Chondrocyte (in vitro differentiated cells): Measurements from ENCODE around the gene GLUL. TPM values are rescaled to one million over a fixed set of nuclear protein-coding genes. Genes with fewer than 3 reads are reported as not detected.
A peak's percentile ranks its signal among the peaks of the same experiment; 100 is the strongest.

ENCODE experiments used
- DNase-seq: peaks from one replicate; pipeline ENCODE4 v3.0.0; 2021; ENCODE audit warnings: mixed read lengths, low spot score
- H3K27ac Mint-ChIP-seq: one replicate; pipeline ENCODE4 v1.8.0; 2021; ENCODE audit warnings: mild to moderate bottlenecking, moderate library complexity, mixed read lengths; ENCODE audit not compliant: unreplicated experiment
- H3K27me3 Mint-ChIP-seq: 2 replicates; pipeline ENCODE4 v1.8.0; 2021; ENCODE audit warnings: low read depth, mixed read lengths
- H3K36me3 Mint-ChIP-seq: 2 replicates; pipeline ENCODE4 v1.8.0; 2021; ENCODE audit warnings: low read depth, mixed read lengths
- H3K4me1 Mint-ChIP-seq: 2 replicates; pipeline ENCODE4 v1.8.0; 2021; ENCODE audit warnings: low read depth, mild to moderate bottlenecking, mixed read lengths
- H3K4me3 Mint-ChIP-seq: one replicate; pipeline ENCODE4 v1.8.0; 2021; ENCODE audit warnings: mild to moderate bottlenecking, moderate library complexity, mixed read lengths; ENCODE audit not compliant: unreplicated experiment
- H3K9me3 Mint-ChIP-seq: 2 replicates; pipeline ENCODE4 v1.8.0; 2021; ENCODE audit warnings: low read depth, mixed read lengths
- total RNA-seq: library from RNA; stranded (reverse); gene quantifications from 3 replicates; pipeline ENCODE4 v1.2.1, GENCODE V29; 2021
- TF ChIP-seq, protein P1 (sequence below): fragments of 200-600 bp; sonication (generic); IDR thresholded peaks from 2 replicates; pipeline ENCODE4 v1.5.0; 2021; ENCODE audit warnings: antibody characterized with exemption, mild to moderate bottlenecking, moderate library complexity

Gene GLUL
- total RNA-seq, 1 donor from 2014 or later, result 94.4 TPM

DNA sequence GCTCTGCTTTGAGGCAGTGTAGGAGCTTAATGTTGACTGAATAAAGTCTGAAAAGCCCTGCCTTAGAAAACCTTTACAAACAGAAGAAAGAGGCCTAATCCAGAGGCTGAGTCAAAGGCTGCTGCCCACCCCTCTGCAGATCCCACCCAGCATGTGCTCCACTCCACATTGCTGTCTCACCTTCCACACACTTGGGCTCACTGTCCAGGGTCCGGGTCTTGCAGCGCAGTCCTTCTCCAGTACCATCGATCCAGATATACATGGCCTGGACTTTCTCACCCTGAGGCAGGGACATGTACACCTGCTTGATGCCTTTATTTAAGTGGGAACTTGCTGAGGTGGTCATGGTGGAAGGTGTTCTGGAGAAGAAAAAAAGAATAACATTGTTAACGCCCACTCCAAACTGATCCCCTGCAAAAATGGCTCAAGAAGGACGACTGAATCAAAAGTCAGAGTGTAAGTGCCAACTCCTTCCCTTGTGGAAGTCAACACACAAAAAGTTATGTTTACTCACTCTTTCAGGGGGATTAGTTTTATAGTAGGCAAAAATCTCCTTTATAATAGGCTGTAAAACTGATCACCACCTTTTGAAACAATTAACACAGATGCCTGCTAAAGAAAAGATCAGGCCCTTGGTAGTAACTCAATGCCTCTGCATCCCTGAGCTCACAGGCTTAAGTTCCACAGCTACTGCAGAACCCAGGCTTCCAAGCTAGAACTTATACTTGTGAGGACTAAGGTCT lies 3.0 kb downstream of the GLUL start:
- TF ChIP-seq, protein P1, sequence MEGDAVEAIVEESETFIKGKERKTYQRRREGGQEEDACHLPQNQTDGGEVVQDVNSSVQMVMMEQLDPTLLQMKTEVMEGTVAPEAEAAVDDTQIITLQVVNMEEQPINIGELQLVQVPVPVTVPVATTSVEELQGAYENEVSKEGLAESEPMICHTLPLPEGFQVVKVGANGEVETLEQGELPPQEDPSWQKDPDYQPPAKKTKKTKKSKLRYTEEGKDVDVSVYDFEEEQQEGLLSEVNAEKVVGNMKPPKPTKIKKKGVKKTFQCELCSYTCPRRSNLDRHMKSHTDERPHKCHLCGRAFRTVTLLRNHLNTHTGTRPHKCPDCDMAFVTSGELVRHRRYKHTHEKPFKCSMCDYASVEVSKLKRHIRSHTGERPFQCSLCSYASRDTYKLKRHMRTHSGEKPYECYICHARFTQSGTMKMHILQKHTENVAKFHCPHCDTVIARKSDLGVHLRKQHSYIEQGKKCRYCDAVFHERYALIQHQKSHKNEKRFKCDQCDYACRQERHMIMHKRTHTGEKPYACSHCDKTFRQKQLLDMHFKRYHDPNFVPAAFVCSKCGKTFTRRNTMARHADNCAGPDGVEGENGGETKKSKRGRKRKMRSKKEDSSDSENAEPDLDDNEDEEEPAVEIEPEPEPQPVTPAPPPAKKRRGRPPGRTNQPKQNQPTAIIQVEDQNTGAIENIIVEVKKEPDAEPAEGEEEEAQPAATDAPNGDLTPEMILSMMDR, result no peak
- no peak for DNase-seq
- Mint-ChIP-seq H3K9me3 (no peaks in the 10 kb centered on the region), H3K4me1 (peaks cover 21% of the 10 kb centered on the region), H3K36me3 (peaks cover 42% of the 10 kb centered on the region), H3K4me3 (peak overlapping the region; percentile 99), H3K27me3 (no peaks in the 10 kb centered on the region), H3K27ac (no peak overlapping the region)

DNA sequence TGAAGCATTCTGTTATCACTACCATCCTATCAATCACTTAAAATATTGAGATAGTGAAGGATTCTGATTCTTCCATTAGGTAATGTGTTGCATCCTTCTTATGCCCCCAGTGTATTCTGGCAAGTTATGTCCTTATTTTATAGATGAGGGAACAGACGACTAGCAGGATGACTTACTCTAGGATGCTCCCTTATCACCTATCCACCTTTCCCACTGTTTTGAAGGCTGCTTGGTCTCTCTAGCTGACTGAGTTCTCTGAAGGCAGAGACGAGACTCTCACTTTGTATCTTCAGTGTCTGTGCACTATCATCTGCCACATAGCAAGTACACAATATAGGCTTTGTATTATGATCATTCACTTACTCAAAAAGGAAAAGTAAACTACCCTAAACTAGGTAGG lies 4.0 kb downstream of the GLUL start:
- TF ChIP-seq, protein P1, result no peak
- no peak overlapping the region for H3K27ac Mint-ChIP-seq
- peaks cover 48% of the 10 kb centered on the region for H3K36me3 Mint-ChIP-seq

DNA sequence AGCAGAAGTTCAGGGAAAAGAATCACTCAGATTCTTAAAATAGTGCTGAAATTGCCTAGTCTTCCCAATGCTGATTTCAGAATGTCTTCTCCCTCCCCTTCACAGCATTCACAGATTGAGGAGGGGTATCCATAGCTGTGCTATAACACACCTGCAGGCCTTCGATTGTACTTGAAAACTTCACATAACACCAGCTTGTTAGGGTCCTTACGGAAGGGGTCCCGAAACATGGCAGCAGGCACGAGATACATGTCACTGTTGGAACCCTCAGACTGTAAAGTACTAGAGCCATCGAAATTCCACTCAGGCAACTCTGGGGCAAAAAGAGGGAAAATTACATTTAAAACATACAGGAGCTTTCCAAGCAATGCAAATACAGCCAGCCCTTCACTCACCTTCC lies 4.6 kb downstream of the GLUL start:
- Mint-ChIP-seq H3K36me3 (peaks cover 53% of the 10 kb centered on the region), H3K9me3 (no peaks in the 10 kb centered on the region), H3K27me3 (no peaks in the 10 kb centered on the region), H3K27ac (no peak overlapping the region), H3K4me1 (peaks cover 21% of the 10 kb centered on the region), H3K4me3 (no peak overlapping the region)
- TF ChIP-seq, protein P1, result no peak
- no peak for DNase-seq

More for the DNA sequence above, 4.0 kb downstream of the GLUL start:
- DNase-seq, result no peak
- H3K4me1 Mint-ChIP-seq, result peaks cover 21% of the 10 kb centered on the region
- H3K4me3 Mint-ChIP-seq, result no peak overlapping the region
- no peaks in the 10 kb centered on the region for H3K9me3 Mint-ChIP-seq
- H3K27me3 Mint-ChIP-seq, result no peaks in the 10 kb centered on the region

DNA sequence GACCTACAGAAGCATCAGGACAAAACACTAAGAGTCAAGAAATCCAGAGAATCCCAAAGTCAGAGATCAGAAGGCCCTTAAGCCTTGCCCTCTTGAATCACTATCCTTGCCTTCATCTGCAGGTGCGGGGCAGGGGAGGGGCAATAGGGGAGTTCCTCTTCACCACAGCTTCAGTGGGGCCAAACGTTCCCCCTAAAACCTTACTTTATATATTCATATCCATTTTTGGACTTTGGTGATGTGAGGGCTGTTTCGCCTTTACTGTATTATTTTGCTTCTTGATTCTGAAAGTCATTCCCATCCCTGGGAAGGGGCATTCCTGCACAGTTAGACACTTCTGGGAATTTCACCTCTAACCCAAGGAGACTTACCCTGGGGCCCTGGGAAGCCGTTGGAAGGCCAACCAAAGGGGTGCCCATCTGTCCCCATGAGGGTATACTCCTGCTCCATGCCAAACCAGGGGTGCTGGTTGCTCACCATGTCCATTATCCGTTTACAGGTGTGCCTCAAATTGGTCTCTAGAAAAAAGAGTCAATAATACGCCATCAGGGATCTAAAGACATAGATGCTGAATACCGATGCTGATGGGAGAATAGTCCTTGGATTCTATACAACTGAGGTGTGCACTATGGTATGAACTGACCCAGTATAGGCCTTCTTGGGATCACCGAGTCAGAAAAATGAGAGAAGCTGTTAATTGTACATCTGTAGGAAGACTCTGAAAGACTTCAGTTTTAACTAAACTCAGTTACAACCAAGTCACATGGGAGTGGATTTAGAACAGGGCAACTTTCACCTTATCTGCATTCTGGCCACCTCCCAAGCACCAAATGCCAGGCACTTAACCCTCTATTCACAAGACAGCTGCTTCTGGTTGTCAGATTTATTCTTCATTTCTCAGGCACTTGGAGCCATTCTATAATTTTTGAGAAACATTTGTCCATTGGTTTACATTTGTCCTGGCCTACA lies 5.4 kb downstream of the GLUL start:
- Mint-ChIP-seq H3K9me3 (no peaks in the 10 kb centered on the region), H3K4me1 (peaks cover 21% of the 10 kb centered on the region), H3K4me3 (no peak overlapping the region), H3K27ac (no peak overlapping the region), H3K36me3 (peaks cover 52% of the 10 kb centered on the region), H3K27me3 (no peaks in the 10 kb centered on the region)
- TF ChIP-seq, protein P1, result no peak
- no peak for DNase-seq

DNA sequence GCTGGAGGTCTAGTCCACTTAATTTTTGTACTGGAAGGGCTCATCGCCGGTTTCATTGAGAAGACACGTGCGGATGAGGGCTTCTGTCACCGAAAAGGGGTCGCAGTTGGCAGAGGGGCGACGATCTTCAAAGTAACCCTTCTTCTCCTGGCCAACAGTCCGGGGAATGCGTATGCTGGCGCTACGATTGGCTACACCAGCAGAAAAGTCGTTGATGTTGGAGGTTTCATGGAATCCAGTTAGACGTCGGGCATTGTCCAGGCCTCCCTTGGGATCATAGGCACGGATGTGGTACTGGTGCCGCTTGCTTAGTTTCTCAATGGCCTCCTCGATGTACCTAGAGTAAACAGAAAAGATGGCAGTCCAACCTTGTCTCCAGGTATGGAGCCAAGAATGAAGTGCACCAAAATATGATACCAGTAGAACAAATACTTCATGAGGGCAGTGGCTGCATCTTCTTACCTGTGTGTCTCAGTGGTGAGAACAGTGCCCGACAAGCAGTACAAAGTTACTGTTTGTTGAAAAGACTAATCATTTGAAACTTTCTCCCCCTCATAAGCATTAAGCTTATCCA lies 7.1 kb downstream of the GLUL start:
- H3K9me3 Mint-ChIP-seq, result no peaks in the 10 kb centered on the region
- H3K27ac Mint-ChIP-seq, result no peak overlapping the region
- no peak overlapping the region for H3K4me3 Mint-ChIP-seq
- H3K27me3 Mint-ChIP-seq, result no peaks in the 10 kb centered on the region
- TF ChIP-seq, protein P1, result no peak
- H3K4me1 Mint-ChIP-seq, result peaks cover 12% of the 10 kb centered on the region
- DNase-seq, result no peak
- H3K36me3 Mint-ChIP-seq, result peaks cover 51% of the 10 kb centered on the region
